Measurements from ENCODE around the gene TFRC. TPM values are rescaled to one million over a fixed set of nuclear protein-coding genes. Genes with fewer than 3 reads are reported as not detected.

Gene TFRC
- total RNA-seq, 1 donor from 2014 or later: 87.7 TPM

GRCh38 chr3:196097373-196098154 lies 15.7 kb upstream of the TFRC start:
- Histone ChIP-seq H3K4me2 (no peak overlapping the region), H3K27me3 (no peaks in the 10 kb centered on the region), H3K36me3 (no peaks in the 10 kb centered on the region), H4K20me1 (ENCODE audit: low read depth) (no peaks in the 10 kb centered on the region), H3K4me1 (no peaks in the 10 kb centered on the region), H3K4me3 (no peak overlapping the region), H3K79me2 (ENCODE audit: low read depth) (no peaks in the 10 kb centered on the region), H3K27ac (no peak overlapping the region), H3K9me3 (ENCODE audit: low read depth) (no peaks in the 10 kb centered on the region), H2AFZ (replicated peaks) (no peak overlapping the region), H3F3A (ENCODE audit: low read depth) (peaks cover 3% of the 10 kb centered on the region), H3K9ac (no peak overlapping the region)
- Mint-ChIP-seq H3K4me1 (peaks cover 7% of the 10 kb centered on the region), H3K36me3 (no peaks in the 10 kb centered on the region), H3K9me3 (peaks cover 3% of the 10 kb centered on the region), H3K27me3 (ENCODE audit: insufficient read depth, low read depth) (peaks cover 6% of the 10 kb centered on the region), H3K27ac (no peak overlapping the region), H3K4me3 (no peak overlapping the region)
- TF ChIP-seq CTCF (IDR thresholded peaks at IDR 0.05) (no peak), EZH2 (IDR thresholded peaks at IDR 0.05) (no peak), EZH2phosphoT487 (IDR thresholded peaks at IDR 0.05) (no peak)
- no peak for DNase-seq (ENCODE audit: low spot score)

DNA sequence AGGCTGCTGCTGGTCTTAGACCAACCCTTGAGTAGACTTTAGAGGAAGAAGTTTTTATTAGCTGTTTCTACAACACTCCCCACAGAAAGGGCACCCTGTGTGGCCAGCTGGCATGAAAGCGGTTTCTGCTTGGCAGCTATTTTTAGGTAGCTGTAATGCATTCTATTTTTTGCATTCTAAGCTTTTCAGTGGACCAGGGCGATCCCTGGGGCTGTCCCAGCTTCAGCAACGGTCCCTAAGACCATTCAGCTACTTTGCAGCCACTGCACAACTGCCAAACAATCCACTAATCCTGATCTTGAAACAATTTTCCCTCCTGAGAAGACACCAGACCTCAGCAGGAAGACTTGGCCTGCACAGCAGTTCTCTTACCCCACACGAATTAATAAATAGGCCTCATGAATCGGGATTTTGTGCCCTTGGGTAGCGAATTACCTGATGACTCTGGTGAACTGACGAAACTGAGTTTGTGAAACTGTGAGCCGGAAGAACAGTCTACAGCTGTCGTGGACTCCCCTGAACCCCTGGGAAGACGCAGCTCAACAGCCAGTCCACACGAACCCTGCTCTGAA lies 14.6 kb upstream of the TFRC start:
- Mint-ChIP-seq H3K4me3 (no peak overlapping the region), H3K4me1 (peaks cover 7% of the 10 kb centered on the region), H3K27ac (peak overlapping the region; percentile 72), H3K27me3 (ENCODE audit: insufficient read depth, low read depth) (peaks cover 6% of the 10 kb centered on the region), H3K36me3 (no peaks in the 10 kb centered on the region), H3K9me3 (no peaks in the 10 kb centered on the region)
- Histone ChIP-seq H3K4me2 (no peak overlapping the region), H3K9ac (no peak overlapping the region), H3K79me2 (ENCODE audit: low read depth) (no peaks in the 10 kb centered on the region), H3K27me3 (no peaks in the 10 kb centered on the region), H2AFZ (replicated peaks) (peak overlapping the region; percentile 76), H3K9me3 (ENCODE audit: low read depth) (no peaks in the 10 kb centered on the region), H3K4me3 (no peak overlapping the region), H3K36me3 (no peaks in the 10 kb centered on the region), H4K20me1 (ENCODE audit: low read depth) (no peaks in the 10 kb centered on the region), H3K27ac (no peak overlapping the region), H3F3A (ENCODE audit: low read depth) (peaks cover 3% of the 10 kb centered on the region), H3K4me1 (no peaks in the 10 kb centered on the region)
- DNase-seq (ENCODE audit: low spot score): no peak
- TF ChIP-seq EZH2phosphoT487 (IDR thresholded peaks at IDR 0.05): no peak
- TF ChIP-seq EZH2 (IDR thresholded peaks at IDR 0.05): no peak
- no peak for TF ChIP-seq CTCF (IDR thresholded peaks at IDR 0.05)

GRCh38 chr3:196093317-196094111 lies 11.6 kb upstream of the TFRC start:
- H3F3A ChIP-seq (ENCODE audit: low read depth): peaks cover 3% of the 10 kb centered on the region
- H3K4me2 ChIP-seq: no peak overlapping the region
- no peaks in the 10 kb centered on the region for H3K36me3 ChIP-seq
- Mint-ChIP-seq H3K9me3 (no peaks in the 10 kb centered on the region), H3K27ac (no peak overlapping the region), H3K4me1 (peaks cover 7% of the 10 kb centered on the region), H3K36me3 (no peaks in the 10 kb centered on the region), H3K27me3 (ENCODE audit: insufficient read depth, low read depth) (peaks cover 5% of the 10 kb centered on the region), H3K4me3 (no peak overlapping the region)
- H4K20me1 ChIP-seq (ENCODE audit: low read depth): no peaks in the 10 kb centered on the region
- no peak overlapping the region for H3K27ac ChIP-seq
- H2AFZ ChIP-seq (replicated peaks): no peak overlapping the region
- no peak overlapping the region for H3K9ac ChIP-seq
- H3K9me3 ChIP-seq (ENCODE audit: low read depth): no peaks in the 10 kb centered on the region
- no peaks in the 10 kb centered on the region for H3K4me1 ChIP-seq
- no peaks in the 10 kb centered on the region for H3K79me2 ChIP-seq (ENCODE audit: low read depth)
- no peak overlapping the region for H3K4me3 ChIP-seq
- no peak for DNase-seq (ENCODE audit: low spot score)
- TF ChIP-seq EZH2 (IDR thresholded peaks at IDR 0.05) (no peak), CTCF (IDR thresholded peaks at IDR 0.05) (no peak), EZH2phosphoT487 (IDR thresholded peaks at IDR 0.05) (no peak)
- H3K27me3 ChIP-seq: no peaks in the 10 kb centered on the region
